Right lung (tissue), 5 donors: ENCODE data around the gene OR2T2. TPM values are rescaled to one million over a fixed set of nuclear protein-coding genes. Genes with fewer than 3 reads are reported as not detected.
"Not testable (repeated sequence)": the region's sequence is repeated elsewhere in the genome, so short reads cannot be mapped to it uniquely, and the experiment has no call there.

Experiments
- DNase-seq, 2 donors: peaks; one replicate each; pipeline ENCODE4 v3.0.0-alpha.2; 2013
- polyA plus RNA-seq, 5 donors: library from polyadenylated mRNA; unstranded; fragments of 120-200 nt; gene quantifications; one replicate each; pipeline versions ENCODE4 v1.2.1 to v1.2.3, GENCODE V29; 2013; ENCODE audit warnings: inconsistent platforms in 1 of 5, low replicate concordance in 1 of 5; ENCODE audit not compliant: insufficient read length in 5 of 5, insufficient read depth in 1 of 5

OR2T2 gene
- polyA plus RNA-seq, 5 donors: not detected

GRCh38 chr1:248449821-248450465 is 4.5 kb downstream of the OR2T2 start:
- not testable (repeated sequence) for DNase-seq

GRCh38 chr1:248450466-248451145 is 5.2 kb downstream of the OR2T2 start:
- DNase-seq: not testable (repeated sequence)

- not testable (repeated sequence) for DNase-seq
Measured at GRCh38 chr1:248453619-248454018, 8.2 kb downstream of the OR2T2 start.

GRCh38 chr1:248455045-248455444 is 9.6 kb downstream of the OR2T2 start:
- DNase-seq: not testable (repeated sequence)

GRCh38 chr1:248456635-248457034 is 11.2 kb downstream of the OR2T2 start:
- not testable (repeated sequence) for DNase-seq

GRCh38 chr1:248459117-248459516 is 13.7 kb downstream of the OR2T2 start:
- DNase-seq: not testable (repeated sequence)

GRCh38 chr1:248471154-248471553 is 25.7 kb downstream of the OR2T2 start:
- no peak for DNase-seq

- not testable (repeated sequence) for DNase-seq
Measured at GRCh38 chr1:248472111-248472510, 26.7 kb downstream of the OR2T2 start.

GRCh38 chr1:248473051-248473450 is 27.6 kb downstream of the OR2T2 start, which contains the start of gene OR2T3:
OR2T3 (plus strand) TSS chr1:248473351; CDS start chr1:248473351, 0 bp downstream.
- not testable (repeated sequence) for DNase-seq

GRCh38 chr1:248475660-248476059 is 30.2 kb downstream of the OR2T2 start:
- DNase-seq: not testable (repeated sequence)

- not testable (repeated sequence) for DNase-seq
Measured at GRCh38 chr1:248481686-248482579, 36.5 kb downstream of the OR2T2 start.

GRCh38 chr1:248488289-248488688 is 42.9 kb downstream of the OR2T2 start, which contains the start of gene OR2T5:
OR2T5 (plus strand) TSS chr1:248488589; CDS start chr1:248488589, 0 bp downstream.
- not testable (repeated sequence) for DNase-seq

GRCh38 chr1:248496661-248497060 is 51.2 kb downstream of the OR2T2 start:
- DNase-seq: not testable (repeated sequence)

- not testable (repeated sequence) for DNase-seq
Measured at GRCh38 chr1:248500305-248501035, 55.0 kb downstream of the OR2T2 start.

Other genes starting within 250 kb of the OR2T2 start
- gene OR2M3, start 248.4 kb upstream of the OR2T2 start, polyA plus RNA-seq: under 1 TPM; 0.01 to 0.04 (median 0.03) TPM
- gene OR2M4, start 214.2 kb upstream of the OR2T2 start, polyA plus RNA-seq: under 1 TPM in 4 of 5 donors, not detected in 1; 0.01 to 0.08 (median 0.05) TPM
- not detected for gene OR2T33, start 167.7 kb upstream of the OR2T2 start, polyA plus RNA-seq
- under 1 TPM in 3 of 5 donors, not detected in 2; 0.03 to 0.04 (median 0.03) TPM for gene OR2T12, start 142.2 kb upstream of the OR2T2 start, polyA plus RNA-seq
- gene OR2M7, start 121.1 kb upstream of the OR2T2 start, polyA plus RNA-seq: not detected
- not detected for gene OR14C36, start 96.9 kb upstream of the OR2T2 start, polyA plus RNA-seq
- not detected for gene OR2T4, start 84.0 kb upstream of the OR2T2 start, polyA plus RNA-seq
- not detected for gene OR2T6, start 69.9 kb upstream of the OR2T2 start, polyA plus RNA-seq
- not detected for gene OR2T1, start 42.6 kb upstream of the OR2T2 start, polyA plus RNA-seq
- gene OR2T3, start 27.7 kb downstream of the OR2T2 start, polyA plus RNA-seq: not detected
- not detected for gene OR2T5, start 43.0 kb downstream of the OR2T2 start, polyA plus RNA-seq
- under 1 TPM in 4 of 5 donors, not detected in 1; 0.03 to 0.08 (median 0.04) TPM for gene OR2G6, start 62.4 kb downstream of the OR2T2 start, polyA plus RNA-seq
- gene OR2T29, start 117.1 kb downstream of the OR2T2 start, polyA plus RNA-seq: not detected
- not detected for gene OR2T34, start 129.1 kb downstream of the OR2T2 start, polyA plus RNA-seq
- not detected for gene OR2T10, start 152.1 kb downstream of the OR2T2 start, polyA plus RNA-seq
- not detected for gene OR2T11, start 189.5 kb downstream of the OR2T2 start, polyA plus RNA-seq
- not detected for gene OR2T35, start 199.6 kb downstream of the OR2T2 start, polyA plus RNA-seq
- not detected for gene OR2T27, start 209.9 kb downstream of the OR2T2 start, polyA plus RNA-seq